Neutrophil (primary cell): Measurements from ENCODE around the gene KAT14.

Experiments
- H3K27ac ChIP-seq: fragments of 200-600 bp; sonication (generic); 2 replicates; pipeline ENCODE4 v1.5.1; 2016; ENCODE audit warnings: mild to moderate bottlenecking, moderate library complexity
- H3K27me3 ChIP-seq: fragments of 200-600 bp; sonication (generic); 2 replicates; pipeline ENCODE4 v1.6.0; 2016; ENCODE audit warnings: mild to moderate bottlenecking
- H3K36me3 ChIP-seq: fragments of 200-600 bp; sonication (generic); 2 replicates; pipeline ENCODE4 v1.5.1; 2017
- H3K4me1 ChIP-seq, 2 experiments: fragments of 200-600 bp in 1 of 2; sonication (generic) in 1 of 2; 1 replicate in 1 of 2; 2 replicates in 1 of 2; pipeline versions ENCODE4 v1.5.1 to v1.6.1; 2013 to 2016; ENCODE audit warnings: low read depth in 1 of 2, low read length in 1 of 2, mild to moderate bottlenecking in 1 of 2, moderate library complexity in 1 of 2; ENCODE audit not compliant: control insufficient read depth in 1 of 2, insufficient read depth in 1 of 2
- H3K4me3 ChIP-seq, 2 experiments: fragments of 200-600 bp in 1 of 2; sonication (generic) in 1 of 2; 1 replicate in 1 of 2; 2 replicates in 1 of 2; pipeline ENCODE4 v1.5.1; 2013 to 2016; ENCODE audit warnings: low read depth in 1 of 2, low read length in 1 of 2, mild to moderate bottlenecking in 1 of 2, moderate library complexity in 1 of 2
- H3K9me3 ChIP-seq: fragments of 200-600 bp; sonication (generic); 2 replicates; pipeline ENCODE4 v1.5.1; 2016
- CTCF ChIP-seq: fragments of 200-600 bp; sonication (generic); IDR thresholded peaks from 2 replicates; pipeline ENCODE4 v1.5.1; 2016; ENCODE audit warnings: antibody characterized with exemption

KAT14 gene

GRCh38 chr20:18165553-18165952, 27.9 kb downstream of the KAT14 start:
- H3K36me3 ChIP-seq, result peaks cover 15% of the 10 kb centered on the region
- H3K27ac ChIP-seq, result peak overlapping the region; percentile 58
- no peaks in the 10 kb centered on the region for H3K9me3 ChIP-seq
- peak overlapping the region in 1 of 2 experiments; percentile 6 for H3K4me3 ChIP-seq
- H3K27me3 ChIP-seq, result no peaks in the 10 kb centered on the region
- peaks cover 19% of the 10 kb centered on the region in 2 experiments for H3K4me1 ChIP-seq
- no peak for TF ChIP-seq CTCF

- Histone ChIP-seq H3K9me3 (no peaks in the 10 kb centered on the region), H3K4me3 (peak overlapping the region; percentile 6 to 34), H3K27ac (peak overlapping the region; percentile 58), H3K27me3 (no peaks in the 10 kb centered on the region), H3K36me3 (peaks cover 15% of the 10 kb centered on the region), H3K4me1 (peaks cover 19% of the 10 kb centered on the region in 2 experiments)
- TF ChIP-seq CTCF, result no peak
These were observed 28.7 kb downstream of the KAT14 start for GRCh38 chr20:18166241-18166881.

DNA sequence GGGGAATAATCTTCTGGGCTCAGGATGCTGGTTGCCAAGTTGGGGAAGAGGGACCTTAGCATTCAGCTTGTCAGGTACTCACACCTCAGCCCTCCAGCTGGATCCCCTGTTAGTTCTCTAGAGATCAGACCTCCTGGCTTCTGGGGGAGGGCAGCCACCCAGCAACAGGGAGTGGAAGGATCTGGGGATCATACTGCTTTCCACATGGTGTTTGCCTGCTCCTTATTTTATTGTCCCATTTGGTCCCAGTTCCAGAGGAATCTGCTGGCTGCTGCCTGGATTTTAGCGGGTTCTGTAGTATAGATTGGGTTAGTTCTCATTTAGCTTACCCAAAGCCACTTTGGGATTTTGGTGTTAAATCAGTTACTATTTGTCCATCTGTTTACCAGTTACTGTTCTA, 29.3 kb downstream of the KAT14 start:
- peaks cover 14% of the 10 kb centered on the region for H3K36me3 ChIP-seq
- no peaks in the 10 kb centered on the region for H3K9me3 ChIP-seq
- no peak for TF ChIP-seq CTCF
- no peak overlapping the region for H3K27ac ChIP-seq
- H3K4me1 ChIP-seq, result peaks cover 19% of the 10 kb centered on the region in 2 experiments
- H3K27me3 ChIP-seq, result no peaks in the 10 kb centered on the region
- no peak overlapping the region for H3K4me3 ChIP-seq

GRCh38 chr20:18172379-18172778, 34.7 kb downstream of the KAT14 start:
- Histone ChIP-seq H3K4me1 (no peaks in the 10 kb centered on the region), H3K36me3 (no peaks in the 10 kb centered on the region), H3K4me3 (no peak overlapping the region), H3K9me3 (no peaks in the 10 kb centered on the region), H3K27me3 (no peaks in the 10 kb centered on the region), H3K27ac (no peak overlapping the region)
- no peak for TF ChIP-seq CTCF

- H3K4me3 ChIP-seq, result no peak overlapping the region
- H3K36me3 ChIP-seq, result no peaks in the 10 kb centered on the region
- TF ChIP-seq CTCF, result no peak
- H3K4me1 ChIP-seq, result no peaks in the 10 kb centered on the region
- no peaks in the 10 kb centered on the region for H3K27me3 ChIP-seq
- H3K27ac ChIP-seq, result no peak overlapping the region
- H3K9me3 ChIP-seq, result no peaks in the 10 kb centered on the region
These were observed 37.4 kb downstream of the KAT14 start for GRCh38 chr20:18174906-18175683.
